Epithelial cell of proximal tubule (primary cell): ENCODE data around the gene ABCG2. TPM values are rescaled to one million over a fixed set of nuclear protein-coding genes. Genes with fewer than 3 reads are reported as not detected.
A peak's percentile ranks its signal among the peaks of the same experiment; 100 is the strongest.

Experiments used
- DNase-seq: peaks from one replicate; pipeline ENCODE4 v3.0.0-alpha.2; 2011; ENCODE audit warnings: low read depth
- H3K4me3 ChIP-seq: 2 replicates; pipeline ENCODE4 v1.5.1; 2011; ENCODE audit warnings: low read depth, mild to moderate bottlenecking, low read length
- total RNA-seq: library from RNA; depleted of rRNA; stranded (reverse); fragments of >200 nt; gene quantifications from 2 replicates; pipeline ENCODE4 v1.2.3, GENCODE V29; 2015
- TF ChIP-seq, protein P1 (sequence below): conservative IDR thresholded peaks from 2 replicates; pipeline ENCODE4 v1.5.1; 2012; ENCODE audit warnings: low read depth, mild to moderate bottlenecking, low read length

ABCG2 gene
- total RNA-seq, 1 donor from 2014 or later: 0.29 TPM

DNA sequence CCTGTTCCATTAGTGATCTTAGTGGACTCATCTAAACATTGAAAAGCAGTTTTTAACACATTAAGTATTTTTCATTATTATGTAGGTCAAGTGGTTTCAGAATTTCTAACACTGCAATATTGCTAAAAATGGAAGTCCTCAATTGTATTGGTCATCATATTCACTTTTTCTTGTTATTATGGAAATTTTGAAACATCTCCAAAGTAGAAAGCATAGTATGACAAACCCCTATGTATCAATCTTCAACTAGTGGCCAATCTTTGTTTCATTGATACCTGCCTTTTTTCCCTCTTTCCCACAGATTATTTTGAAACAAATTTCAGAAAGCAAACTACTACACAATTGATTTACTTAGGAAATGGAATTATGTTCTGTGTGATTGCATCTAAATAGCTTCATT, 14.5 kb upstream of the ABCG2 start:
- TF ChIP-seq, protein P1, sequence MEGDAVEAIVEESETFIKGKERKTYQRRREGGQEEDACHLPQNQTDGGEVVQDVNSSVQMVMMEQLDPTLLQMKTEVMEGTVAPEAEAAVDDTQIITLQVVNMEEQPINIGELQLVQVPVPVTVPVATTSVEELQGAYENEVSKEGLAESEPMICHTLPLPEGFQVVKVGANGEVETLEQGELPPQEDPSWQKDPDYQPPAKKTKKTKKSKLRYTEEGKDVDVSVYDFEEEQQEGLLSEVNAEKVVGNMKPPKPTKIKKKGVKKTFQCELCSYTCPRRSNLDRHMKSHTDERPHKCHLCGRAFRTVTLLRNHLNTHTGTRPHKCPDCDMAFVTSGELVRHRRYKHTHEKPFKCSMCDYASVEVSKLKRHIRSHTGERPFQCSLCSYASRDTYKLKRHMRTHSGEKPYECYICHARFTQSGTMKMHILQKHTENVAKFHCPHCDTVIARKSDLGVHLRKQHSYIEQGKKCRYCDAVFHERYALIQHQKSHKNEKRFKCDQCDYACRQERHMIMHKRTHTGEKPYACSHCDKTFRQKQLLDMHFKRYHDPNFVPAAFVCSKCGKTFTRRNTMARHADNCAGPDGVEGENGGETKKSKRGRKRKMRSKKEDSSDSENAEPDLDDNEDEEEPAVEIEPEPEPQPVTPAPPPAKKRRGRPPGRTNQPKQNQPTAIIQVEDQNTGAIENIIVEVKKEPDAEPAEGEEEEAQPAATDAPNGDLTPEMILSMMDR: no peak
- no peak overlapping the region for H3K4me3 ChIP-seq
- no peak for DNase-seq

DNA sequence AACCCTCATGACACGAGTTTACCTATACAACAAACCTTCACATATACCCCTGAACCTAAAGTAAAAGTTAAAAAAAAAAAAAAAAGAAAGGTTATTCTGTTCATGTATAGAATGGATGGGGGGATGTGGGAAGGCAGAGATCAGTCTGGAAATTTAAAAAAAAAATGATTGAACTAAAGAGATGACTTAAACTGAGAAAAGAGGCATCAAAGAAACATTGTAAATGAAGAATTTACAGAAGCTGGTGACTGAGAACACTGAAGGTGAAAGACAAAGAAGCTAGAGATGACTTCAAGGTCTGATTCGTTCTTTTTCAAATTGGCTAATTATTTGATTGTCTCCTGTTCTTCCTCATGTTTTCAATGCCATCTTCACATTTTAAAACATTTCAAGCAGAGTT, 12.8 kb upstream of the ABCG2 start:
- no peak for DNase-seq
- no peak overlapping the region for H3K4me3 ChIP-seq
- TF ChIP-seq, protein P1: no peak

DNA sequence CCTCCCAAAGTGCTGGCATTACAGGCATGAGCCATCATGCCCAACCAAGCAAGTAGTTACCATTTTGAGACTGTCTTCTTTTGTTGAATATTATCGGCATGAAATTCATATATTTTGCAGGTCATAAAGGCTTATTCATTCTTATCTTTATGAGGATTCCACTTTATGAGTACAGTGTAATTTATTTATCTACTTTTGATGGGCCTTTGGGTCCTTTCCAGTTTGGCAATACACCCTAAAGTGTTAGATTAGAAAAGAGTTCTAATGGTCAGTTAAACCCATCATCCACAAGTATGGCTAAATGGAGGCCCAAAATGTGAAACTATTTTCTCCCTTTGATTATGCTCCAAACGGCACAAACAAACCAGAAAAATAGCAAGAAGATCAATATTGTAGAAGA, 10.9 kb upstream of the ABCG2 start:
- TF ChIP-seq, protein P1: no peak
- no peak overlapping the region for H3K4me3 ChIP-seq
- no peak for DNase-seq

DNA sequence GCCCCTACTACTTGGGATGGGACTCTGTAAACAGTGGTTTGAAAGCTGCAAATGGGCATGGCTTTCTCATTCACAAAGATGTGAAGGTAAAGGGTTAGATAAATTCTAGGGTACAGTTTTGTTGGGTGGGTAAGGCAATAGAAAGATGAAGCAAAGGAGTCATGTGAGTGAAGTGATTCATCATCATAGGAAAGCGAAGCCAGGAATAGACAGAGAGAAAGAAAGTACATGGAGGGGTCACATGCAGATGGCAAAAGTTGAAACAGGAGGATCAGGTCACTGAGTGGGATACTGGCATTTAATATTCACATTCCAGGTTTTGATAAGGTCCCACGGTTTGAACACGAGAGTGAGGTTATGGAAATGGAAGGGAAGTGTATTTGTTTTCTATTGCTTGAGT, 8.2 kb upstream of the ABCG2 start:
- DNase-seq: no peak
- TF ChIP-seq, protein P1: no peak

DNA sequence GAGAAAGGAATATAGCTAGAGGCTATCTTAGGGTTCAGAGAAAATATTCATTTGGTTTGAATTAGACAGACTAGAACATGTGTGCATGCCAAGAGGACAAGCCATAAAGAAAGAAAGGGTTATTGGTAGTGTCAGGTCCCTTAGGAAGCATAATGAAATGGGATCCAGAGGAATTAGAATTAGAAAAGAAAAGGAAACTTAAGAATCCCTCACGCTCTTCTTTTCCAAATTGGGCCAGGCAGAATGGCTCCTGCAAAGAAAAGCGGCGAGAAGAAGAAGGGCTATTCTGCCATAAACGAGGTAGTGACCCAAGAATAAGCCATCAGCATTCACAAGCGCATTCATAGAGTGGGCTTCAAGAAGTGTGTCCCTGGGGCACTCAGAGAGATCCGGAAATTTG, 4.9 kb upstream of the ABCG2 start:
- H3K4me3 ChIP-seq: no peak overlapping the region
- DNase-seq: no peak
- TF ChIP-seq, protein P1: no peak

More for the DNA sequence above, 8.2 kb upstream of the ABCG2 start:
- H3K4me3 ChIP-seq: no peak overlapping the region

DNA sequence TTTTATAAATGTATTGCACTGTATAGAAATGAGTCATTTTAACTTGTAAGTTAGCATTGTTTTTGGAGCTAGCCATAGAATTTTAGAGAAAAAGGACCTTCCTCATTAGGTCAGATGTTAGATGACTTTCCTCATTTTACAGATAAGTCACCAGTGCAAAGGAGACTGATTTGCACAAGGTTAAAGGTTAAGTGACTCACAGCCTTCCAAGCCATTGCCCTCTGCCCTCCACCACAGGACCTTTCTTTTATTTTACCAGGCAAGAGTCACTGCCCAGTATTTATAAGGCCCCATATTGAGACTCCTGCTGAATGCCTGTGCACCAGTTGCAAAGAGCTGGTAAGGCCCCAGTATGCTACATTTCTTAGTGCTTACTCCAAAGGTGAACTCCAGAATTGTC, 4.2 kb upstream of the ABCG2 start:
- TF ChIP-seq, protein P1: no peak
- H3K4me3 ChIP-seq: no peak overlapping the region
- DNase-seq: no peak

DNA sequence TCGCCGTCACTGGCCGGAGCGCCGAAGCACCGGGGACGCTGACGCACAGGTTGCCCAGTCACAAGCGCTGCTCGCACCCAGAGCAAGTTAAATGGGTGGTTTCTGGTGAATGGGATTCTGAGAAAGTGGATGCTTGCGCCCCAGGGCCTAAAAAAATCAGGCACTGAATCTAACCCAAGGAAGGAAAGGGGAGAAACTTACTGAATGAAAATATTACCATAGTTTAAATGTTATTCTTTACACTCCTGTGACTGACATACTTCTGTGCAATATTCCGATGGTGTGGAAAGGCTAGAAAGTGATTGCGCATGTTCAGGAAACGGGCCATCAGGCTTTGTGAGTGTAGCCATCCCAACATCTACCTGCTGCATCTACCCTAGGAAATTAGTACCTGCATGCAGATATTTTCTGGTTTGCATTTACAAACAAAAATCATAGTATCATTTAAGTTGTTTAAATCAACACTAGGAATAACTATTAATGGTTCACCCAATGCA, 838 bp upstream of the ABCG2 start:
- peak overlapping the region; percentile 64 for H3K4me3 ChIP-seq
- TF ChIP-seq, protein P1: no peak
- DNase-seq: no peak
